Measurements from ENCODE around the gene RASSF5. TPM values are rescaled to one million over a fixed set of nuclear protein-coding genes. Genes with fewer than 3 reads are reported as not detected.

The RASSF5 gene
- polyA plus RNA-seq, 2 of the 4 experiments (the other 2 are of a cell fraction): 2.0 to 2.2 TPM

- H3K27ac ChIP-seq: no peak overlapping the region
- POLR2A ChIA-PET: no interaction called here
- no peak for ATAC-seq
- WGBS (ENCODE audit: missing lambda C conversion rate): 88% methylated on average over 13 of the region's 15 CpGs
- FAIRE-seq: no peak
- H3K4me1 ChIP-seq: no peaks in the 10 kb centered on the region
- DNase-seq (ENCODE audit: low read depth in 1 of 2, low spot score in 1 of 2): no peak
- H3K9me3 ChIP-seq: no peaks in the 10 kb centered on the region
- H3K4me2 ChIP-seq: no peak overlapping the region
- no peak overlapping the region for H3K4me3 ChIP-seq
- CTCF ChIA-PET: interaction anchor here (1.1 to 2.0 kb wide), 4 partner anchors 10 to 97 kb away, joined by 3 to 11 read pairs (median 6); no protein-coding TSS in a partner anchor
- TF ChIP-seq JUNB (IDR thresholded peaks at IDR 0.05) (no peak), NR3C1 (IDR thresholded peaks at IDR 0.05) (no peak)
Observed at GRCh38 chr1:206486995-206487788, 20.1 kb upstream of the RASSF5 start.

GRCh38 chr1:206487970-206488369, 19.4 kb upstream of the RASSF5 start:
- CTCF ChIA-PET: interaction anchor here (1.1 to 3.9 kb wide), 5 partner anchors 9 to 177 kb away, joined by 3 to 38 read pairs (median 7); no protein-coding TSS in a partner anchor
- 92% methylated on average over 7 of the region's 7 CpGs for WGBS (ENCODE audit: missing lambda C conversion rate)
- no peak overlapping the region for H3K4me3 ChIP-seq

DNA sequence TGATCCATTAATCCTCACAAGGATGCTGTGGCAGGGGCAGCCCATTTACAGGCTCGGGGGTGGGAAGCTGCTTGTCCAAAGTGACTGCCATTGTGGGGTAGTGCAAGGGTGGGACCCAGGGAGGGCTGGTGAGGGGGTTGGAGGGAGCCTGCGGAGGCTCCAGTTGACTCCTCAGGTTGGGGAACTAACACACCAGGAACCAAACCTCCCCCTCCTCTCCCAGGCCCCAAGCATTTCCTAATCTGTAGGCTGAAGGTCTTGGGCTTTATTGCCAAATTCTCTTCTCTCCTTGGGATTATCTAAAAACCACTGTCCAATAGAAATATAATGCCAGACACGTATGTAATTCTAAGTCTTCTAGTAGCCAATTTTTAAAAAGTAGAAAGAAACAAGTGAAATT, 18.9 kb upstream of the RASSF5 start:
- Histone ChIP-seq H3K4me3 (no peak overlapping the region), H3K9me3 (no peaks in the 10 kb centered on the region), H3K27ac (no peak overlapping the region), H3K4me1 (no peaks in the 10 kb centered on the region), H3K4me2 (no peak overlapping the region)
- FAIRE-seq: no peak
- DNase-seq (ENCODE audit: low read depth in 1 of 2, low spot score in 1 of 2): no peak
- POLR2A ChIA-PET: no interaction called here
- CTCF ChIA-PET: interaction anchor here (1.1 to 10.1 kb wide), 10 partner anchors 8 to 177 kb away, joined by 3 to 188 read pairs (median 8); partner anchors contain the start of gene RASSF5
- no peak for ATAC-seq
- WGBS (ENCODE audit: missing lambda C conversion rate): 79% methylated on average over 3 of the region's 3 CpGs
- TF ChIP-seq NPAS2 (CRISPR knock-in tag; IDR thresholded peaks at IDR 0.05; ENCODE audit: borderline replicate concordance): no peak
- TF ChIP-seq CHD4 (IDR thresholded peaks at IDR 0.05; ENCODE audit: borderline replicate concordance): no peak
- no peak for TF ChIP-seq CBX2 (IDR thresholded peaks at IDR 0.05; ENCODE audit: borderline replicate concordance, low read depth)
- no peak for TF ChIP-seq CHD2 (IDR thresholded peaks at IDR 0.05; ENCODE audit: low read length, partially characterized antibody)
- TF ChIP-seq GATA3 (IDR thresholded peaks at IDR 0.05; ENCODE audit: borderline replicate concordance): no peak
- no peak for TF ChIP-seq JUN (IDR thresholded peaks at IDR 0.05)
- no peak for TF ChIP-seq TP53 (CRISPR knock-in tag; IDR thresholded peaks at IDR 0.05)

More at GRCh38 chr1:206487970-206488369, 19.4 kb upstream of the RASSF5 start:
- FAIRE-seq: no peak
- Histone ChIP-seq H3K27ac (no peak overlapping the region), H3K9me3 (no peaks in the 10 kb centered on the region), H3K4me2 (no peak overlapping the region), H3K4me1 (no peaks in the 10 kb centered on the region)
- DNase-seq (ENCODE audit: low read depth in 1 of 2, low spot score in 1 of 2): no peak
- POLR2A ChIA-PET: no interaction called here
- TF ChIP-seq RNF2 (IDR thresholded peaks at IDR 0.05; ENCODE audit: borderline replicate concordance, low read depth): no peak
- TF ChIP-seq BHLHE40 (IDR thresholded peaks at IDR 0.05; ENCODE audit: low read depth, low read length): no peak
- TF ChIP-seq USF2 (IDR thresholded peaks at IDR 0.05): no peak
- TF ChIP-seq CHD4 (IDR thresholded peaks at IDR 0.05; ENCODE audit: borderline replicate concordance): no peak
- no peak for TF ChIP-seq FOSL2 (IDR thresholded peaks at IDR 0.05)
- no peak for TF ChIP-seq FOSL2 (CRISPR knock-in tag; IDR thresholded peaks at IDR 0.05)
- TF ChIP-seq GATA3 (IDR thresholded peaks at IDR 0.05; ENCODE audit: borderline replicate concordance): no peak
- no peak for TF ChIP-seq FOXS1 (CRISPR knock-in tag; IDR thresholded peaks at IDR 0.05)
- TF ChIP-seq PHF8 (IDR thresholded peaks at IDR 0.05; ENCODE audit: borderline replicate concordance, low read depth): no peak
- no peak for TF ChIP-seq FOSB (CRISPR knock-in tag; IDR thresholded peaks at IDR 0.05)
- no peak for TF ChIP-seq POLR2AphosphoS2 (conservative IDR thresholded peaks at IDR 0.05; ENCODE audit: low read length)
- no peak for TF ChIP-seq NFE2L2 (conservative IDR thresholded peaks at IDR 0.05; ENCODE audit: low read length)
- TF ChIP-seq, protein P1, sequence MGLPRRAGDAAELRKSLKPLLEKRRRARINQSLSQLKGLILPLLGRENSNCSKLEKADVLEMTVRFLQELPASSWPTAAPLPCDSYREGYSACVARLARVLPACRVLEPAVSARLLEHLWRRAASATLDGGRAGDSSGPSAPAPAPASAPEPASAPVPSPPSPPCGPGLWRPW (IDR thresholded peaks at IDR 0.05): no peak
- TF ChIP-seq NR3C1 (IDR thresholded peaks at IDR 0.05): no peak
- TF ChIP-seq NPAS2 (CRISPR knock-in tag; IDR thresholded peaks at IDR 0.05; ENCODE audit: borderline replicate concordance): no peak
- no peak for TF ChIP-seq SREBF2 (IDR thresholded peaks at IDR 0.05)
- TF ChIP-seq TP53 (CRISPR knock-in tag; IDR thresholded peaks at IDR 0.05): no peak
- ATAC-seq: no peak
